HCT116 (cell line): ENCODE measurements around the gene ADGRE3. TPM values are rescaled to one million over a fixed set of nuclear protein-coding genes. Genes with fewer than 3 reads are reported as not detected.
"Not testable (repeated sequence)": the region's sequence is repeated elsewhere in the genome, so short reads cannot be mapped to it uniquely, and the experiment has no call there.

Source experiments
- ATAC-seq: fragments of 200-7000 bp; cut with Tn5 transposase; 2 replicates; pipeline ENCODE4 v1.9.1; 2020; ENCODE audit warnings: mild to moderate bottlenecking, moderate library complexity
- BruUV-seq: library from RNA; stranded (reverse); fragments of 400-500 nt; replicated peaks from 2 replicates; lab custom pipeline; 2021; lab: Mats Ljungman, UMichigan
- CTCF ChIA-PET: fragments of 300-600 bp; sonication (Branson Sonifier 250); formaldehyde crosslinking; loops from one replicate; lab custom pipeline; 2021; ENCODE audit warnings: antibody characterized with exemption; lab: Charles Lee
- POLR2A ChIA-PET: fragments of 300-600, 350-600 bp; sonication (Branson Sonifier 250); formaldehyde crosslinking; loops from one replicate; lab custom pipeline; 2021; ENCODE audit warnings: antibody characterized with exemption; lab: Charles Lee
- RAD21 ChIA-PET, 2 experiments: fragments of 300-600 bp; sonication (Branson Sonifier 250); formaldehyde crosslinking; loops; one replicate each; lab custom pipeline; 2023; ENCODE audit warnings: low total read pairs in 2 of 2; ENCODE audit not compliant: uncharacterized antibody in 2 of 2, unreplicated experiment in 2 of 2, low non-redundant PET in 1 of 2; lab: Charles Lee
- DNase-seq: peaks from one replicate; pipeline ENCODE4 v3.0.0-alpha.2; 2010; ENCODE audit warnings: low read depth, low spot score
- H2AFZ ChIP-seq: fragments of 200-600 bp; shearing (Covaris generic), sonication (generic); 2 replicates; pipeline ENCODE4 v1.6.1; 2017; ENCODE audit warnings: low read depth, mixed run types, mixed read lengths, antibody characterized with exemption, low read length; ENCODE audit not compliant: poor library complexity, severe bottlenecking
- H3K27ac ChIP-seq: 2 replicates; pipeline ENCODE4 v1.5.1; 2012; ENCODE audit warnings: low read depth, low read length
- H3K27me3 ChIP-seq: fragments of 200-600 bp; sonication (generic); 2 replicates; pipeline ENCODE4 v1.6.1; 2016; ENCODE audit warnings: mixed run types, low read length, mixed read lengths; ENCODE audit not compliant: insufficient read depth
- H3K36me3 ChIP-seq, 2 experiments: fragments of 200-500 bp in 1 of 2; fragments of 200-600 bp in 1 of 2; sonication (Bioruptor generic) in 1 of 2; sonication (generic) in 1 of 2; 2 replicates each; pipeline versions ENCODE4 v1.5.1 to v1.6.1; 2014 to 2016; ENCODE audit warnings: low read length in 2 of 2, inconsistent platforms in 1 of 2, mixed read lengths in 1 of 2, mixed run types in 1 of 2; ENCODE audit not compliant: insufficient read depth in 2 of 2, control insufficient read depth in 1 of 2
- H3K4me1 ChIP-seq, 2 experiments: fragments of 200-600 bp in 1 of 2; sonication (generic) in 1 of 2; 2 replicates each; pipeline versions ENCODE4 v1.5.1 to v1.6.1; 2012 to 2017; ENCODE audit warnings: low read length in 2 of 2, inconsistent platforms in 1 of 2, mild to moderate bottlenecking in 1 of 2, mixed read lengths in 1 of 2, mixed run types in 1 of 2, moderate library complexity in 1 of 2; ENCODE audit not compliant: insufficient read depth in 2 of 2, control insufficient read depth in 1 of 2
- H3K4me2 ChIP-seq: fragments of 200-600 bp; sonication (generic); 2 replicates; pipeline ENCODE4 v1.6.1; 2017; ENCODE audit warnings: mixed run types, low read length, mixed read lengths
- H3K4me3 ChIP-seq, 2 experiments: fragments of 200-600 bp in 1 of 2; sonication (generic) in 1 of 2; replicated peaks in 1 of 2; 2 replicates each; pipeline ENCODE4 v1.5.1; 2011 to 2016; ENCODE audit warnings: low read length in 2 of 2, control low read depth in 1 of 2, low read depth in 1 of 2, mild to moderate bottlenecking in 1 of 2, mixed read lengths in 1 of 2, mixed run types in 1 of 2
- H3K79me2 ChIP-seq: fragments of 200-600 bp; sonication (generic); 2 replicates; pipeline ENCODE4 v1.6.1; 2017; ENCODE audit warnings: mild to moderate bottlenecking, mixed run types, low read length, moderate library complexity, mixed read lengths; ENCODE audit not compliant: insufficient read depth
- H3K9ac ChIP-seq: fragments of 200-600 bp; sonication (generic); 2 replicates; pipeline ENCODE4 v1.6.1; 2016; ENCODE audit warnings: low read length, mixed read lengths
- H3K9me2 ChIP-seq: fragments of 200-600 bp; sonication (generic), shearing (Covaris generic); 2 replicates; pipeline ENCODE4 v1.6.1; 2017; ENCODE audit warnings: mixed run types, mild to moderate bottlenecking, moderate library complexity; ENCODE audit not compliant: insufficient read depth
- H3K9me3 ChIP-seq, 2 experiments: fragments of 200-500 bp in 1 of 2; fragments of 200-600 bp in 1 of 2; sonication (Bioruptor generic) in 1 of 2; sonication (generic) in 1 of 2; 2 replicates each; pipeline ENCODE4 v1.6.1; 2014 to 2017; ENCODE audit warnings: low read length in 2 of 2, mixed read lengths in 2 of 2, inconsistent platforms in 1 of 2, low read depth in 1 of 2, mild to moderate bottlenecking in 1 of 2, mixed run types in 1 of 2, moderate library complexity in 1 of 2; ENCODE audit not compliant: control insufficient read depth in 1 of 2, insufficient read depth in 1 of 2
- H4K20me1 ChIP-seq: fragments of 200-600 bp; sonication (generic), shearing (Covaris generic); 2 replicates; pipeline ENCODE4 v1.6.1; 2017; ENCODE audit warnings: mixed run types, mild to moderate bottlenecking, moderate library complexity; ENCODE audit not compliant: insufficient read depth
- EZH2 ChIP-seq: fragments of 200-600 bp; sonication (generic); IDR thresholded peaks from 2 replicates; pipeline ENCODE4 v1.6.1; 2017; ENCODE audit warnings: antibody characterized with exemption, mixed run types
- SIN3A ChIP-seq: IDR thresholded peaks from 2 replicates; pipeline ENCODE4 v1.6.1; 2012; ENCODE audit warnings: low read depth
- intact Hi-C: fragments of 100-400 bp; cut with micrococcal nuclease; formaldehyde crosslinking; loops from 2 replicates; pipeline ENCODE4 v1.10.0; 2022
- total RNA-seq: library from RNA; stranded (reverse); gene quantifications from one replicate; pipeline ENCODE4 v1.2.1, GENCODE V29; 2021; ENCODE audit not compliant: unreplicated experiment

Gene ADGRE3
- total RNA-seq, 1 experiment from 2014 or later, result not detected

DNA sequence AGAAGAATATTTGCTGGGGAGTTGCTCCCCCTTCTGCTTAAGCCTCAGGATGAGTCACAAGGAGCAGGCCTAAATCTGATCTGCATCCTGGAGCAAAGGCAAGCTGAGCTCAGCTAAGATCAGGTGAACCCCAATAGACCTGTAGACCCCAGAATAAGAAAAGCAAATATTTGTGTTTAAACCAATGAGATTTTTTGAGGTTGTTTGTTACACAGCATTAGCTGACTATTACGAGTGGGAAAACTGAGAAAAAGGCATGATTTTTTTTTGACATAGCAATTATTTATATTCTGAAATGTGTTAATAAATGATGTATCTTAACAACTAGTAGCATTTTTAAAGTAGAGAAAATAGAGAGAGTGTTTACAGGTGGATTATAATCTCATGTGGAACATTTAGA lies 45.1 kb downstream of the ADGRE3 start (continued):
- no peak for TF ChIP-seq EZH2
- TF ChIP-seq, all 23 proteins: peak for 0

DNA sequence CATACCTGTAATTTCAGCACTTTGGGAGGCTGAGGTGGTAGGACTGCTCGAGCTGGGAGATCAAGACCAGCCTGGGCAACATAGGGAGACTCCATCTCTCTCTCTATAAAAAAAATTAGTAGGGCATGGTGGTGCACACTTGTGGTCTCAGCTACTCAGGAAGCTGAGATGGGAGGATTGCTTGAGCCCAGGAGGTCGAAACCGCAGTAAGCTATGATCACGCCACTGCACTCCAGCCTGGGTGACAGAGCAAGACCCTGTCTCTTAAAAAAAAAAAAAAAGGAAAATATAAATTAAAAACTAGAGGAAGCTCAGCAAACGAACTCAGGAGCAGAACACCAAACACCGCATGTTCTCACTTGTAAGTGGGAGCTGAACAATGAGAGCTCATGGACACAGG lies 50.2 kb downstream of the ADGRE3 start:
- intact Hi-C loops, BruUV-seq, DNase-seq, H3K27ac ChIP-seq, H3K4me1 ChIP-seq, CTCF ChIA-PET, H4K20me1 ChIP-seq, POLR2A ChIA-PET, H3K4me3 ChIP-seq, ATAC-seq, H3K9ac ChIP-seq, H3K27me3 ChIP-seq, H2AFZ ChIP-seq, H3K9me3 ChIP-seq, H3K79me2 ChIP-seq, H3K9me2 ChIP-seq, H3K4me2 ChIP-seq, H3K36me3 ChIP-seq: not testable (repeated sequence)
- RAD21 ChIA-PET, result interaction anchor here in 1 of 2 experiments (0.6 kb wide), 1 partner anchor 9 kb away, joined by 3 read pairs; no protein-coding TSS in a partner anchor

DNA sequence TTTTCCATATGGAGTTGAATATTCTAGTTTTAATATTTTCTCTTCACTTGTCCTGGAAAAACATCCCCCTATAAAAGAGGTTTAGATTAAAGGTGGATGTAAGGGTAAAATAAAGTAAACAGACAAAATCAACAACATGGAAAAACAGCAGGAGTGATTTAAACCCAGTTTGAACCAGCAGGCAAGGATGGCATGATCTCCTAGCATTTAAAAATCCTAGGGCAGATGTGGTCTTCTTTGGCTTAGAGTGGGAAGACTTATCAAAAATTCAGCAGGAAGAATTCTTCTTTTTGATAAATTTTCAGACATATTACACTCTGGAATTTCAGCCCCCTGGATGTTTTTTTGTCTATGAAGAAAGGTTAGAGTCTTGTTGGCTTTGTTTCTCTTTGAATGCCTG lies 55.2 kb downstream of the ADGRE3 start:
- no peak overlapping the region for H3K4me2 ChIP-seq
- no peaks in the 10 kb centered on the region for H3K36me3 ChIP-seq
- BruUV-seq, result no TSS peak
- H3K9ac ChIP-seq, result no peak overlapping the region
- ChIA-PET POLR2A (no interaction called here), RAD21 (no interaction called here), CTCF (no interaction called here)
- no peaks in the 10 kb centered on the region for H3K27me3 ChIP-seq
- intact Hi-C loops, result no loop called here
- no peaks in the 10 kb centered on the region for H3K79me2 ChIP-seq
- no peak overlapping the region for H2AFZ ChIP-seq
- no peak overlapping the region for H3K4me3 ChIP-seq
- H3K4me1 ChIP-seq, result no peaks in the 10 kb centered on the region
- no peaks in the 10 kb centered on the region for H4K20me1 ChIP-seq
- H3K27ac ChIP-seq, result no peak overlapping the region
- DNase-seq, result no peak
- no peak for ATAC-seq
- no peaks in the 10 kb centered on the region for H3K9me2 ChIP-seq
- peaks cover 4 to 6% of the 10 kb centered on the region in 2 experiments; a peak in 2 of 4 replicates for H3K9me3 ChIP-seq
- no peak for TF ChIP-seq SIN3A
